Stimulated activated naive B cell treated with anti-CD40 and anti-IgM and Interleukin-4, amounts not matched to agents 10 μg/mL and 1 μg/mL and 100 μg/mL, for 72 hours (primary cell): ENCODE measurements around the gene SSR4.
"Not testable (repeated sequence)": the region's sequence is repeated elsewhere in the genome, so short reads cannot be mapped to it uniquely, and the experiment has no call there.

ENCODE experiments used
- ATAC-seq, 2 donors: fragments of 150-1000 bp; cut with Tn5 transposase; replicated peaks; 2 replicates each; pipeline ENCODE4 v1.10.0; 2021; ENCODE audit warnings: moderate library complexity in 1 of 2
- DNase-seq: peaks from one replicate; pipeline ENCODE4 v3.0.0; 2021
- H3K27ac Mint-ChIP-seq: one replicate; pipeline ENCODE4 v1.8.0; 2022; ENCODE audit warnings: mild to moderate bottlenecking, mixed read lengths
- H3K27me3 Mint-ChIP-seq, 2 donors: one replicate each; pipeline ENCODE4 v1.8.0; 2022; ENCODE audit warnings: mixed read lengths in 2 of 2
- H3K36me3 Mint-ChIP-seq, 2 donors: one replicate each; pipeline ENCODE4 v1.8.0; 2022; ENCODE audit warnings: mixed read lengths in 2 of 2, mild to moderate bottlenecking in 1 of 2
- H3K4me1 Mint-ChIP-seq, 2 donors: one replicate each; pipeline ENCODE4 v1.8.0; 2022; ENCODE audit warnings: mixed read lengths in 2 of 2, mild to moderate bottlenecking in 1 of 2
- H3K4me3 Mint-ChIP-seq, 2 donors: one replicate each; pipeline ENCODE4 v1.8.0; 2022; ENCODE audit warnings: mild to moderate bottlenecking in 2 of 2, mixed read lengths in 2 of 2, moderate library complexity in 1 of 2
- H3K9me3 Mint-ChIP-seq, 2 donors: one replicate each; pipeline ENCODE4 v1.8.0; 2022; ENCODE audit warnings: mixed read lengths in 2 of 2, mild to moderate bottlenecking in 1 of 2

The SSR4 gene

DNA sequence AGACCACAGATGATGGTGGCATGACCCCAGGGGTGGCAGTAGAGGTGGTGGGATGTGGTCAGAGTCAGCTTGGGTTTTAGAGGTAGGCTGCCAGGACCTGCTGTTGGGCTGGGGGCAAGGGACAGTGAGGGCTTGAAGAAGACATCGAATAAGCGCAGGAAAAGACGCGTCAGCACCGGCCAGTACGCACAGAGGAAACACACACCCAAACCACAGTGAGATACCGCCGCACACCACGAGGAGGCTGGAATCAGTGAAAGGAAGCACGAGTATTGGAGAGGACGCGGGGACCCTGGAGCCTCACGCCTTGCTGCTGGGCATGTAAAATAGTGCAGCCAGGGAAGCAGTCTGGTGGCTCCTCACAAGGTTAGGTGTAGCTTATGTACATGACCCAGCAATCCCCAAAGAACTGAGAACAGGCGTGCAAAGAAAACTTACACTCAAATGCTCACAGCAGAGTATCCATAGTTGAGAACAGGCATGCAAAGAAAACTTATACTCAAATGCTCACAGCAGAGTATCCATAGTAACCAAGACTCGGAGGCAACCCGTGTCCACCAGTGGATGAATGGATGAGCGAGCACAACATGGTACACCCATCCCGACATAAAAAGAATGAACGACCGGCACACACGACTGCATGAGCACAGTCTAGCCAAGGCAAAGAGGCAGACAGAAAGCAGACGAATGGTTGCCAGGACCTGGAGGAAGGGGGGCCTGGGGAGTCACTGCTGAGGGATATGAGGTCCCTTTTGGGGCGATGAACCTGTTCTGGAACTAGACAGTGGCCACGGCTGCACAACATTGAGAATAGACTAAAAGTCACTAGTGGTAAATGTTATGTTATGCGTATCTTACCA lies 22.6 kb downstream of the SSR4 start:
- ATAC-seq (peak; percentile 39 to 42), DNase-seq (no peak)
- H3K36me3 Mint-ChIP-seq: no peaks in the 10 kb centered on the region
- H3K27me3 Mint-ChIP-seq: peaks cover 45 to 49% of the 10 kb centered on the region in 2 donors
- H3K27ac Mint-ChIP-seq: no peak overlapping the region
- H3K9me3 Mint-ChIP-seq: no peaks in the 10 kb centered on the region
- peaks cover 11 to 15% of the 10 kb centered on the region in 2 donors for H3K4me1 Mint-ChIP-seq
- no peak overlapping the region for H3K4me3 Mint-ChIP-seq

- H3K9me3 Mint-ChIP-seq, ATAC-seq, H3K27ac Mint-ChIP-seq, DNase-seq, H3K36me3 Mint-ChIP-seq, H3K4me3 Mint-ChIP-seq: not testable (repeated sequence)
- H3K4me1 Mint-ChIP-seq: peaks cover 12 to 22% of the 10 kb centered on the region in 2 donors
- peaks cover 38 to 39% of the 10 kb centered on the region in 2 donors for H3K27me3 Mint-ChIP-seq
Measured at GRCh38 chrX:153818064-153818463, 23.6 kb downstream of the SSR4 start.

DNA sequence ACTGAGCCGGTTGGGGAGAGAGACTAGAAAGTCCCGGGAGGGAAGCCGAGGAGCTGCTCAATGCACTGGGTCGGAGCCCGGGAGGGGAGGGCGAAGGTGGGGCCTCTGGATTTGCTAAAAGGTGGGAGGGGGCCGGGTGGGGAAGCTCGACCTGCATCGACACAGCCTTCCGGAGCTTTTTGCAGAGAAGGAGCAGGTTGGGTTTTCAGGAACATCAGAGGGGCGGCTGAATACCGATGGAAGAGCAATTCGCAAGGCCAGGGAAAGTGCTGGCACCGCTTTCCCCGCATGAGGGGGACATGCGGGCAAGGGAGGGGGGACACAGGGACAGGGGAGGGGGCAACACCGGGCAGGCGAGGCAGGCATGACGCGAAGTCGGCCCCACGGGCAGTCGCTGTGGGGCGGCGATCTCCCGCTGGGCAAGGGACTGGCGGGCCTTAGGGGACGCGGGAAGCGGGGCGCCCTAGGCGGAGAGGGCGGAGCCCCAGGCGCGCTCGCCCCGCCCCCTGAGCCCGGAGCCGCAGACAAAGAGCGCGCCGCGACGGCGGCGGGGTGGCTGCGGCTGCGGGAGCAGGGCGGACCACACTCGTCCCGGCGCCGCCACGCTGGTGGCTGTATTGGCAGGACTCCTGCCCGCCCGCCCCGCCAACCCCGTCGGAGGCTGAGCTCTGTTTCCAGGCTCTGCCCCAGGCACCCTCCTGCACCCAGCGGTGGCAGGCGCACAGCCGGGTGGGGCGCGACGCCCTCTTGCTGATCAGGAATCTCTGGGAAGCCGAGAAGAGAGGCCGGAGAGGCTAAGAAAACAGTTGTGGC lies 24.3 kb downstream of the SSR4 start:
- peak; percentile 69 to 76 for ATAC-seq
- Mint-ChIP-seq H3K27me3 (peaks cover 37 to 40% of the 10 kb centered on the region in 2 donors), H3K4me3 (peak overlapping the region; percentile 46 to 59), H3K9me3 (no peaks in the 10 kb centered on the region), H3K36me3 (no peaks in the 10 kb centered on the region), H3K27ac (no peak overlapping the region), H3K4me1 (peaks cover 12 to 22% of the 10 kb centered on the region in 2 donors)
- DNase-seq: no peak

DNA sequence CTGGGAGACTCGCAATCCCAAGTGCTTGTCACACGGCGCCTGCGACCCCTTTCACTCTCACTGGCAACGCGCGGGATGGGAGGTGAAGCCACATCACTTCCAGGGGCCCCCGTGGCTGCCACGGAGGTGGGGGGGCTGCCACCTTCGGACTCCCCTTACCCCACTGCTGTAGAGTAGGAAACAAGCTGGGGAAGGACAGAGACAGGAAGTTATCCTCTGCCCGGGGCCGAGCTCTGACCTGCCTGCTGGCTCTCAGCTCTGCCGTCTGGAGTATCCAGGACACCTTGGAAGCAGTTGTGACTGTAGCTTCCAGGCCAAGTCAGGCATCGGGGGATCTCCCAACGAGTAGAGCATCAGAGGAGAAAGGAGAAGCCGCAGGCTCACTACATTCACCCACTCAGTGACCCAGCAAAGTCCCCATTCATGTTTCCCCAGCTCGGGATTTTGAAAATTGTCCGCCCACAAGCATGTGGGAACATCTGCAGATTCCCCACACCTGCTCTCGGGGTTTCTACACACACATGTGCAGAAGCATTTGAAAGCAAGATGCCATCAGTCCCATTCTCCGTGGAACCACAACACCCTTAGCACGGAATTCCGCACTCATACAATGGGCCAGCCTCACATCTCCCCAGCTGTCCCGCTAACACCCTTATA lies 25.0 kb downstream of the SSR4 start:
- H3K27ac Mint-ChIP-seq: no peak overlapping the region
- ATAC-seq (no peak), DNase-seq (no peak)
- peaks cover 12 to 22% of the 10 kb centered on the region in 2 donors for H3K4me1 Mint-ChIP-seq
- no peaks in the 10 kb centered on the region for H3K36me3 Mint-ChIP-seq
- H3K27me3 Mint-ChIP-seq: peaks cover 42 to 43% of the 10 kb centered on the region in 2 donors
- peak overlapping the region in 1 of 2 donors; percentile 52 for H3K4me3 Mint-ChIP-seq
- no peaks in the 10 kb centered on the region for H3K9me3 Mint-ChIP-seq

DNA sequence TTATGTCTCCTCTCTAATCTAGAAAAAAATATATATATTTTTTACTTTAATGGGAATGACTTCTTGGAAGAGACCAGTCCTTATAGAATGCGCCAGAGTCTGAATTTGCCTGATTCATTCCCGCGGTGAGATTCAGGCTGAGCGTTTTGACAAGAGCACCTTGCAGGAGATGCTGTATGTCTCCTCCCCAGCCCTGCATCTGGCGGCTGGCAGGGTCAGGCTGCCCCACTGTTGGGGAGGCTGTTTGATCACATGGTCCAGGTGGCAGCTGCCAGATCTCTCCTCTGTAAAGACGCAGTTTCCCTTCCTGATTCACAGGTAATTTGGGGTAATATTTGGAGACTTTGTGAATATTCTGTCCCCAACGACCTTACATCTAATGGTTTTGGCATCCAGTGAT lies 26.1 kb downstream of the SSR4 start:
- DNase-seq (no peak), ATAC-seq (no peak)
- no peak overlapping the region for H3K27ac Mint-ChIP-seq
- peaks cover 12 to 22% of the 10 kb centered on the region in 2 donors for H3K4me1 Mint-ChIP-seq
- no peak overlapping the region for H3K4me3 Mint-ChIP-seq
- no peaks in the 10 kb centered on the region for H3K36me3 Mint-ChIP-seq
- peaks cover 45 to 46% of the 10 kb centered on the region in 2 donors for H3K27me3 Mint-ChIP-seq
- H3K9me3 Mint-ChIP-seq: no peaks in the 10 kb centered on the region

DNA sequence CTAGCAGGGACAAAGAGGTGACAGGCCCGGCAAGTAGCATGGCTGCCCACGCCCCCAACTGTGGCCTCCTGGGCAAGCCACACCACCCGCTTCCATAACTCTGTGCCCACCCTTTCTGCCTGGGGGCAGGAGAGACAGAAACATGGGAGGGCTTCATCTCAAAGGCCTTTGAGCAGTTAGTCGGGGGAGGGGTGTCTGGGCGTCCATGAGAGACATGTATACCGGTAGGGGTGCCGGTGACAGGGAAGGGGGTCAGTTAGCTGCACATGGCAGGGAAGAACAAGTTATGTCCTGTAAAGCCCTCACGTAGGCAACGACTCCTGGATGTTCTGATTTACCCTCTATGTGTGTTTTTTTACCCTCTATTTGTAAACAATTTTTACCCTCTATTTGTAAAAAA lies 26.6 kb downstream of the SSR4 start:
- Mint-ChIP-seq H3K36me3 (no peaks in the 10 kb centered on the region), H3K27ac (no peak overlapping the region), H3K9me3 (no peaks in the 10 kb centered on the region), H3K4me3 (no peak overlapping the region), H3K4me1 (peaks cover 12 to 22% of the 10 kb centered on the region in 2 donors), H3K27me3 (peaks cover 48% of the 10 kb centered on the region in 2 donors)
- ATAC-seq (no peak), DNase-seq (no peak)

GRCh38 chrX:153824348-153824747 lies 29.9 kb downstream of the SSR4 start:
- H3K9me3 Mint-ChIP-seq: no peaks in the 10 kb centered on the region
- DNase-seq (no peak), ATAC-seq (no peak)
- H3K4me3 Mint-ChIP-seq: no peak overlapping the region
- H3K27ac Mint-ChIP-seq: no peak overlapping the region
- H3K4me1 Mint-ChIP-seq: peaks cover 10 to 14% of the 10 kb centered on the region in 2 donors
- peaks cover 47 to 50% of the 10 kb centered on the region in 2 donors for H3K27me3 Mint-ChIP-seq
- no peaks in the 10 kb centered on the region for H3K36me3 Mint-ChIP-seq

- H3K36me3 Mint-ChIP-seq: no peaks in the 10 kb centered on the region
- H3K27me3 Mint-ChIP-seq: peaks cover 42 to 44% of the 10 kb centered on the region in 2 donors
- DNase-seq: no peak
- peaks cover 9 to 10% of the 10 kb centered on the region in 2 donors for H3K4me1 Mint-ChIP-seq
- H3K9me3 Mint-ChIP-seq: no peaks in the 10 kb centered on the region
- no peak for ATAC-seq
- H3K4me3 Mint-ChIP-seq: no peak overlapping the region
- no peak overlapping the region for H3K27ac Mint-ChIP-seq
Measured at GRCh38 chrX:153825042-153825441, 30.6 kb downstream of the SSR4 start.

- H3K27ac Mint-ChIP-seq: no peak overlapping the region
- no peaks in the 10 kb centered on the region for H3K36me3 Mint-ChIP-seq
- H3K4me1 Mint-ChIP-seq: peaks cover 4 to 8% of the 10 kb centered on the region in 2 donors
- H3K9me3 Mint-ChIP-seq: no peaks in the 10 kb centered on the region
- ATAC-seq: no peak
- peaks cover 53 to 54% of the 10 kb centered on the region in 2 donors for H3K27me3 Mint-ChIP-seq
- no peak for DNase-seq
- no peak overlapping the region for H3K4me3 Mint-ChIP-seq
Measured at GRCh38 chrX:153827016-153827415, 32.5 kb downstream of the SSR4 start.

GRCh38 chrX:153827903-153828302 lies 33.4 kb downstream of the SSR4 start:
- Mint-ChIP-seq H3K4me3 (no peak overlapping the region), H3K36me3 (no peaks in the 10 kb centered on the region), H3K27me3 (peaks cover 57% of the 10 kb centered on the region in 2 donors), H3K27ac (no peak overlapping the region), H3K9me3 (no peaks in the 10 kb centered on the region), H3K4me1 (peaks cover 0 to 3% of the 10 kb centered on the region in 2 donors)
- ATAC-seq (no peak), DNase-seq (no peak)

DNA sequence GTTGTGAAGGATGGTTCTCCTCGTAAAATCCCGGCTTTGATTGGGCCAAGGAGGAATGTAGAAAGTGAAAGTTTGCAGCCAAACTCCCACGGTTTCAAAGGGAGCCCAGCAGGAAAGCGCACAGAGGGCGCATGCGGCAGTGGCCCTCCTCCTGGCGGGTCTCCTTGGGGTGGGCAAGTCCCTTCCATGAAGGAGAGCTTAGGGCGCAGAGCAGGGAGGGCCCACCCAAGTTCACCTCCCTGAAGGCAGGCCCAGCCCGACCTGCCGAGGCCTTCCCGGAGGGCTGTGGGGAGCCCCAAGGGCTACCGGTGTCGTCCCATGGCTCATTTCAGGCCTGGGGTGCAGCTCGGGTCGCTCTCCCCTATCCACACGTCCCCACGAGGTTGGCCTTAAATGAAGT lies 33.8 kb downstream of the SSR4 start:
- no peaks in the 10 kb centered on the region for H3K36me3 Mint-ChIP-seq
- DNase-seq (no peak), ATAC-seq (no peak)
- peaks cover 57% of the 10 kb centered on the region in 2 donors for H3K27me3 Mint-ChIP-seq
- no peaks in the 10 kb centered on the region for H3K9me3 Mint-ChIP-seq
- H3K27ac Mint-ChIP-seq: peak overlapping the region; percentile 62
- H3K4me1 Mint-ChIP-seq: peaks cover 0 to 3% of the 10 kb centered on the region in 2 donors
- H3K4me3 Mint-ChIP-seq: no peak overlapping the region

GRCh38 chrX:153828723-153829548 lies 34.5 kb downstream of the SSR4 start:
- no peaks in the 10 kb centered on the region for H3K36me3 Mint-ChIP-seq
- no peaks in the 10 kb centered on the region for H3K9me3 Mint-ChIP-seq
- H3K27me3 Mint-ChIP-seq: peaks cover 51 to 52% of the 10 kb centered on the region in 2 donors
- H3K27ac Mint-ChIP-seq: peak overlapping the region; percentile 62
- peaks cover 0 to 3% of the 10 kb centered on the region in 2 donors for H3K4me1 Mint-ChIP-seq
- ATAC-seq (peak; percentile 31 to 34), DNase-seq (no peak)
- peak overlapping the region; percentile 59 to 73 for H3K4me3 Mint-ChIP-seq

GRCh38 chrX:153829549-153829798 lies 35.0 kb downstream of the SSR4 start:
- Mint-ChIP-seq H3K27ac (no peak overlapping the region), H3K36me3 (no peaks in the 10 kb centered on the region), H3K27me3 (peaks cover 49 to 53% of the 10 kb centered on the region in 2 donors), H3K4me1 (peaks cover 0 to 3% of the 10 kb centered on the region in 2 donors), H3K9me3 (no peaks in the 10 kb centered on the region), H3K4me3 (peak overlapping the region; percentile 59 to 73)
- ATAC-seq: no peak
- no peak for DNase-seq
